Tibial nerve (tissue), 4 donors: ENCODE results near the gene FAM131A. TPM values are rescaled to one million over a fixed set of nuclear protein-coding genes. Genes with fewer than 3 reads are reported as not detected.

Source experiments
- DNase-seq, 2 donors: peaks; one replicate each; pipeline ENCODE4 v3.0.0-alpha.2; 2019; ENCODE audit warnings: low spot score in 2 of 2
- H3K27ac ChIP-seq, 4 donors: fragments of 200-600 bp; sonication (generic) in 3 of 4; one replicate each; pipeline ENCODE4 v1.5.1; 2017 to 2019; ENCODE audit warnings: mild to moderate bottlenecking in 1 of 4
- H3K27me3 ChIP-seq, 2 donors: fragments of 200-600 bp; sonication (generic) in 1 of 2; one replicate each; pipeline versions ENCODE4 v1.5.1 to v1.6.0; 2017 to 2019
- H3K36me3 ChIP-seq, 3 donors: fragments of 200-600 bp; sonication (generic); one replicate each; pipeline ENCODE4 v1.5.1; 2018 to 2019
- H3K4me1 ChIP-seq, 4 donors: fragments of 200-600 bp; sonication (generic) in 3 of 4; one replicate each; pipeline ENCODE4 v1.5.1; 2017 to 2019
- H3K4me3 ChIP-seq, 4 donors: fragments of 200-600 bp; sonication (generic) in 3 of 4; one replicate each; pipeline ENCODE4 v1.5.1; 2017 to 2019; ENCODE audit warnings: mild to moderate bottlenecking in 1 of 4, moderate library complexity in 1 of 4
- H3K9me3 ChIP-seq, 4 donors: fragments of 200-600 bp; sonication (generic) in 3 of 4; one replicate each; pipeline ENCODE4 v1.5.1; 2017 to 2019
- CTCF ChIP-seq, 5 experiments: fragments of 200-600 bp in 3 of 5; fragments of 450-650 bp in 2 of 5; sonication (generic) in 3 of 5; IDR thresholded peaks; one replicate each; pipeline ENCODE4 v1.5.1; 2016 to 2019; ENCODE audit warnings: antibody characterized with exemption in 5 of 5, mild to moderate bottlenecking in 3 of 5, moderate library complexity in 2 of 5
- EP300 ChIP-seq, 2 donors: sonication (generic); formaldehyde crosslinking; IDR thresholded peaks; one replicate each; pipeline ENCODE4 v1.6.1; 2017; ENCODE audit warnings: antibody characterized with exemption in 2 of 2, mild to moderate bottlenecking in 1 of 2
- POLR2A ChIP-seq, 2 donors: fragments of 450-650 bp; IDR thresholded peaks; one replicate each; pipeline ENCODE4 v1.6.1; 2017; ENCODE audit warnings: antibody characterized with exemption in 2 of 2, mild to moderate bottlenecking in 2 of 2, moderate library complexity in 2 of 2
- WGBS, 2 donors: methylation state at CpG; one replicate each; pipeline ENCODE4 v1.1.5; 2018; 5-methylcytosine and 5-hydroxymethylcytosine counted together
- total RNA-seq, 4 donors: library from RNA; depleted of rRNA; stranded (reverse); fragments of >200 nt; gene quantifications; one replicate each; pipeline ENCODE4 v1.1.0, GENCODE V29; 2016

Gene FAM131A
- total RNA-seq, 4 donors from 2014 or later, result 35.0 to 45.3 (median 39.6) TPM

GRCh38 chr3:184382326-184383032 lies 45.1 kb downstream of the FAM131A start:
- Histone ChIP-seq H3K4me3 (no peak overlapping the region), H3K27me3 (peaks cover 0 to 17% of the 10 kb centered on the region in 2 donors), H3K9me3 (no peaks in the 10 kb centered on the region), H3K4me1 (peaks cover 0 to 40% (median 8%) of the 10 kb centered on the region in 4 donors), H3K36me3 (peaks cover 0 to 26% (median 0%) of the 10 kb centered on the region in 3 donors), H3K27ac (no peak overlapping the region)
- TF ChIP-seq EP300 (IDR thresholded peaks at IDR 0.05) (no peak), CTCF (IDR thresholded peaks at IDR 0.05) (no peak), POLR2A (IDR thresholded peaks at IDR 0.05) (no peak)
- 89 to 90% methylated on average over 16 of the region's 16 CpGs for WGBS, 2 donors
- no peak for DNase-seq

- WGBS, 2 donors, result 94 to 95% methylated on average over 12 to 15 of the region's 15 CpGs
- no peak for TF ChIP-seq EP300 (IDR thresholded peaks at IDR 0.05)
- no peak for TF ChIP-seq CTCF (IDR thresholded peaks at IDR 0.05)
- TF ChIP-seq POLR2A (IDR thresholded peaks at IDR 0.05), result no peak
These were observed 45.8 kb downstream of the FAM131A start for GRCh38 chr3:184383033-184383740.

GRCh38 chr3:184384342-184384741 lies 46.9 kb downstream of the FAM131A start:
- 81 to 92% methylated on average over 9 of the region's 9 CpGs for WGBS, 2 donors
- H3K4me1 ChIP-seq, result peaks cover 0 to 22% (median 8%) of the 10 kb centered on the region in 4 donors
- no peak overlapping the region for H3K4me3 ChIP-seq
- no peak for TF ChIP-seq POLR2A (IDR thresholded peaks at IDR 0.05)
- TF ChIP-seq CTCF (IDR thresholded peaks at IDR 0.05), result no peak
- H3K36me3 ChIP-seq, result peaks cover 0 to 38% (median 0%) of the 10 kb centered on the region in 3 donors
- H3K9me3 ChIP-seq, result no peaks in the 10 kb centered on the region
- H3K27ac ChIP-seq, result no peak overlapping the region
- H3K27me3 ChIP-seq, result peaks cover 0 to 11% of the 10 kb centered on the region in 2 donors
- no peak for DNase-seq

More at GRCh38 chr3:184383033-184383740, 45.8 kb downstream of the FAM131A start:
- Histone ChIP-seq H3K4me3 (no peak overlapping the region), H3K27me3 (peaks cover 0 to 11% of the 10 kb centered on the region in 2 donors), H3K36me3 (peaks cover 0 to 31% (median 0%) of the 10 kb centered on the region in 3 donors), H3K27ac (no peak overlapping the region), H3K4me1 (peaks cover 0 to 34% (median 8%) of the 10 kb centered on the region in 4 donors), H3K9me3 (no peaks in the 10 kb centered on the region)
- no peak for DNase-seq

- Histone ChIP-seq H3K4me1 (peaks cover 0 to 17% (median 8%) of the 10 kb centered on the region in 4 donors), H3K36me3 (peaks cover 0 to 38% (median 0%) of the 10 kb centered on the region in 3 donors), H3K4me3 (no peak overlapping the region), H3K27me3 (peaks cover 0 to 11% of the 10 kb centered on the region in 2 donors), H3K9me3 (no peaks in the 10 kb centered on the region), H3K27ac (no peak overlapping the region)
- TF ChIP-seq EP300 (IDR thresholded peaks at IDR 0.05) (no peak), CTCF (IDR thresholded peaks at IDR 0.05) (no peak), POLR2A (IDR thresholded peaks at IDR 0.05) (no peak)
- 91 to 93% methylated on average over 8 of the region's 8 CpGs for WGBS, 2 donors
- no peak for DNase-seq
These were observed 47.5 kb downstream of the FAM131A start for GRCh38 chr3:184384856-184385422.
